Esophagus squamous epithelium (tissue), 4 donors: Measurements from ENCODE around the gene SUSD6.

Experiments
- CTCF ChIP-seq, 6 experiments: fragments of 450-650 bp in 4 of 6; fragments of 200-600 bp in 2 of 6; sonication (generic) in 2 of 6; IDR thresholded peaks; one replicate each; pipeline ENCODE4 v1.5.1; 2016 to 2019; ENCODE audit warnings: antibody characterized with exemption in 6 of 6, mild to moderate bottlenecking in 4 of 6, moderate library complexity in 4 of 6
- POLR2A ChIP-seq, 4 donors: fragments of 450-650 bp; IDR thresholded peaks; one replicate each; pipeline ENCODE4 v1.6.1; 2017; ENCODE audit warnings: antibody characterized with exemption in 4 of 4, mild to moderate bottlenecking in 4 of 4, moderate library complexity in 3 of 4

- no peak for TF ChIP-seq CTCF (IDR thresholded peaks at IDR 0.05)
- no peak for TF ChIP-seq POLR2A (IDR thresholded peaks at IDR 0.05)
Measured at GRCh38 chr14:69635981-69636639, 24.7 kb downstream of the SUSD6 start.
